ENCODE data around the gene DGKI.

The DGKI gene

DNA sequence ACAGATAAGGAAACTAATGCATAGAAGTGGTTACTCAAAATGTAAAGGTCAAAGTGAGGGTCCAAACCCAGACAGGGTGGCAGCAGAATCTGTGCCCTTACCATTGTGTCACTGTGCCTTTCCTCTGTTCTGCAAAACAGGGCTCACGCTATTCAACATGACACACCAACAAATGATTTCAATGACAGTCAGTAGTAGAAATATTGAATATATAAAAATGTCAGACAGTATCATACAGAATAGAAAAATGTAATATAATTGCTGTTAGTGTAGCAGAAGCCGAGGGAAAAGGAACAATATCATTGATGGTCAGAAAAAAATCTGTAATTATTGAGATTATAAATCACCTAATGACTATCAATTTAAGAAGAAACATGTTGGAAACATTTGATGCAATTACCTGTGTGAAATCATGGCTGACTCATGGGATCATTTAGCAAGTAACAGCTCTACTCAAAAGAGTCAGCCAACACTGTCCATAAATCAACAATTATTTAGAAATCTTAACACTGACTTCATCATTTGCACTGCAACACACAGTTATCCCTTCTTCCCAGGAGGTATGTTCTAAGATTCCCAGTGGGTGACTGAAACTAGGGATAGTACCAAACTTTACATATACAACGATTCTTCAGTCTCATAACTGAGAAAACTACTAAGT is 198.7 kb downstream of the DGKI start:
- FAIRE-seq, result no peak

DNA sequence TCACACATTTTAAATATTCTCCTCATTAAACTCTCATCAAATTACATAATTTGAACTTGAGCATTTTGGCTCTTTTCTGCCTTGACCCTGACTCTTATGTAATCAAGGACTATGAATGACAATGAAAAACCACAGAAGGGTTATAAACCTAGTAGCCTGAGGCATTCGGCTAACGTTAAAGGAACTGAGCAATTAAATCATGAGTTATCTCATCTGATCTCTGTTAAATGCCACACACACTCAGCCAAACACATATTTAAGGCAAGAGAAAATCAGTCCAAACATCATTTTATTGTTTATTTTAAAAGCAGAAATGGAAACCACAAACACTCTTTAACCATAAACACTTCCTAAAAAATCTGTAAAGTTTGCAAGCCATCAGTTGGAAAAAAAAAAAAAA is 204.3 kb downstream of the DGKI start:
- FAIRE-seq, result peak; percentile 97

- FAIRE-seq, result no peak
Observed at GRCh38 chr7:137642031-137642430, 204.7 kb downstream of the DGKI start.

DNA sequence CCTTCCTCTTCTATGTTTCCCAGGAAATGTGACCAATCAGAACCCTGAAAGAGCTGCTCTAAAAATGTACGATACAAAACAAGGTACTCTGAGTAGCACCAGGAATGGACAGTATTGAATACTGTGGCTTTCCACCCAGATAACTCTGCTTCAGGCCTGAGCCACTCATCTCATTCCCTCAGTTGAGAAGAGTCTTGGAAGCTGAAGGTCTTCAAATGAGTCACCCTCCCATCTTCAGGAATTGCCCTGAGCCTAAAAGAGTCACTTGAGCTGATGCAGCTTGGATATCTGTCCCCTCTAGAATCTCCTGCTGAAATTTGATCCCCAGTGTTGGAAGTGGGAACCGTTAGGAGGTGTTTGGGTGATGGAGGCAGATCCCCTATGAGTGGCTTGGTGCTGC is 210.4 kb downstream of the DGKI start:
- no peak for FAIRE-seq

- no peak for FAIRE-seq
Observed at GRCh38 chr7:137635874-137636273, 210.9 kb downstream of the DGKI start.

GRCh38 chr7:137635132-137635531 is 211.6 kb downstream of the DGKI start:
- FAIRE-seq, result no peak

- no peak for FAIRE-seq
Observed at GRCh38 chr7:137634356-137634755, 212.4 kb downstream of the DGKI start.

DNA sequence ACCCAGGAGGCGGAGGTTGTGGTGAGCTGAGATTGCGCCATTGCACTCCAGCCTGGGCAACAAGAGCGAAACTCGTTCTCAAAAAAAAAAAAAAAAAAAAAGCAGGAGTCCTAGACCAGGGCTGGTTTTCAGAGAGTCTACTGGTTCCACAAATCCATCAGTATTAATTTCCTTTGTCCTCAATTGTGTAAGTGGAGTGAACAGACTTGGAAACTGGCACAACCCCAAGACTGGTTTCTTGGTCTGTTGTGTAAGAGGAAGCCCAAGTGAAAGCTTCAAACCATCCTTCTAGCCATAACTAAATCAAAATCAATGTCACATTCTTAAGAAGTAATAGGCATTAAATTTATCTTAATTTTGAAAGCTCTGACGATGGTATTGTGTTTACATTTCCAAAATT is 213.6 kb downstream of the DGKI start:
- no peak for FAIRE-seq

- no peak for FAIRE-seq
Observed at GRCh38 chr7:137628216-137628615, 218.6 kb downstream of the DGKI start.

DNA sequence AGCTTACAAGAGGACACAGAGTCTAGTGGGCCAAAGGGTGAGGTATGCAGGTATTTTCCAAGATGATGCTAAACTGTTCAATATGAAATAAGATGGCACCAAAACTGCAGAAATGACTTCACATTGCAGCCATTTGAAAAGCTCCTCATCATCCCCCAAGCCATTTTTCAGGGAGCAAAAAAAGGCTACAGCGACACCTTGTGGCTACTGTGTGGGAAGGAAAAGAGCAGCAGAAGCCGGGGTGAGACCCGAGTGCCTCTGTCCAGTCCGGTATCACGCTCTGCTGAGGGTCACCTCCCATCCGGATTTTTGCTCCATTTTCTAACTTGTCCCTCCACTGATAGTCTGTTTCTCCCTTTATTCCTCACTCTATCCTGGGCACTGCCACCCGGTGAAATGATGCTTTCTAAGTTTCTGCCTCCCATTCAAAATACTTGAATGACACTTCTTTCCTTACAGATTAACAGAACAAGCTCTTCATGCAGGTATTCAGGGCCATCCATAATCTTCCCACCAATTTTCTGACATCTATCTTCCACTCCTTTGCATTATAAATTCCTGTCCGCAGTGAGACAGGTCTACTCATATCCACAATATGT is 220.2 kb downstream of the DGKI start:
- no peak for FAIRE-seq

GRCh38 chr7:137625197-137625596 is 221.6 kb downstream of the DGKI start:
- no peak for FAIRE-seq

DNA sequence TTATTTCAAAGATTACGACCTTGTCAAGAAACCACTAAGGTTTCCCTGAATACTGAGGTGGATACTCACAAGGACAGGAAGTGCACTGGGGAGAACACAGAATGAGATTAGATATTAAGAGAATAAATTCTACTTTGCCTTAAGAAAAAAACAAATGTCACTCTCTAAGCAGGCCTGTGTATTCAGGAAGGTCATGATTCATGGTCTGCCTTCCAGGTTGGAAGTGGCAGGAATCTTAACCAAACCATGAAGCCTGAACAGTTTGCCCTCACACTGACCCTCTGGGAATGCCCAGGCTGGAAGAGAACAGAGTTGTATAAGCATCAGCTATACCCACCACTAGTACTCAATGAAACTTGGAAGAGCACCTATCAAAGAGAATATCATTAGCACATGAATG is 227.6 kb downstream of the DGKI start:
- no peak for FAIRE-seq

DNA sequence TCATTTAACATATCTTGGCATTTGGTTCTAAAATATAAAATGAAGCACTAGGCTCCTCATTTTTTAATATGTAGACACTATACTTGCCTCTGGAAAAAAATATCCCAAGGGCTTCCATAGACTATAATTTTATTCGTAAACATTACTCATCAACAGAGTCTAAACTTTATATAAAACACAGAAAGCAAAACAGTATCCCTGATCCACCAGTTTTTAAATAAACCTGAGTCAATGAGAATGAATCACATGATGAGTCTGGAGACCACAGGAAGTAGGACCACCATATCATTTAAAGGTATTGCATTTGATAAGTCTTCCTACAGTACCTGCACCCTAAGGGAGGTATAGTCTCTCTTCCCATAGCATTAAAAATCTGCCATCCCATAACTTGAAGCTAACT is 228.0 kb downstream of the DGKI start:
- FAIRE-seq, result no peak

DNA sequence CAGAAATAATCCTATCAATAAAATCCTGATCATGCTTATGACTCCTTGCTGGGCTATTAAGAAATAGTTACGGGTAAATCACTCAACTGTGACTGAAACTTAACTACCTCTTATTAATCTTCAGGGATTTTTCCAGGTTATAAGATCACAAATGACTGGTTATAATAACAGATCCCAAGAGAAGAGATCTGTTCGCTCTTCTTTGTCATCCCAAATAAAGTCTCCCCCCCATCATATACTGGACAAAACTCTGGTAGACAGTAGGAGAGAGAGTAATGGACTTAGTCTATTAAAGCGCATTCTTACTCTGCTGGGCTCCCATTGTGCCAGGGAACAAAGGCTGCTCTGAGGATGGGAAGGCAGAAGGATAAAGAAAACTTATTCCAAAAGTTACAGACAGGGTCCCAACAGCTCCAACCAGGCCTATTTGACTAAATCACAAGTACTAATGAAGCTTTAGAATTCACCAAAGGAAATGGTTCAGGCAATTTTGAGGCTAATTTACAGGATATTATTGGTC is 233.7 kb downstream of the DGKI start:
- no peak for FAIRE-seq

DNA sequence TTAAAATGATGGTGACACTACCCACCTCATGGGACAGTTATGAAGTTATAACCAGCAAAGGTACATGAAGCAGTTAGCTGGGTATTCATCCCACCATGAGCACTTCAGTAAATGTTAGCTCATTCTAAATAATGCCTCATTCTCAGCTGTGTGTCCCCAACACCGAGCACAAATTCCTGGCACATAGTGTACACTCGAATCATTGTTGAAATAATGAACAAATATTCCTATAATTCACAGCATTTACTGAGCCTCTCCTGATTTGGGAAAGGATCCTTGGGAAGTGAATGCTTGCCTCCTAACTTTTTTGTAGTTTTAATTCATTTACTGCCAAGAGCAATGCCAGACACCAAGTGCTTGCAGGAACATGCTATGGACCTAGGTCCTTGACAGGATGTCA is 235.2 kb downstream of the DGKI start:
- FAIRE-seq, result no peak

DNA sequence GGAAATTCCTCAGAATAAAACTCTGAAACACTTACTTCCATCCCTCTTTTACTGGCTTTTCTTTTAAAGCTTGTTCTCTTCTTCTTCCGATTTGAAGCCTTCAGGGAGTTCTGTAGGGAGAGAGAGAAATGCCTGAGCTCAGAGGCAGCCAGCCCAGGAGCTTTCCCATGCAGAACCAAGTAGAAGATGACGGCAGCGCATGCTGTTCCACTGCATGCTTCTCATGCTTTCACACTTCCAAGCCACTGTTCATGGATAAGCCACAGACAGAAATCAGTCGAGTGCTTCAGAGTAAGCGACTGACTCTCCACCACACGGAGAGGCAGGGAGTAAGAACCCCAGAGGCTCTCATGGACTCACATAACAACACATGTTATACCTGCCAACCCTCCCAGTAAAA is 237.3 kb downstream of the DGKI start:
- FAIRE-seq, result no peak

- peak; percentile 96 for FAIRE-seq
Observed at GRCh38 chr7:137606061-137606674, 240.6 kb downstream of the DGKI start.

- no peak for FAIRE-seq
Observed at GRCh38 chr7:137603043-137603442, 243.7 kb downstream of the DGKI start.

- FAIRE-seq, result no peak
Observed at GRCh38 chr7:137601642-137602041, 245.1 kb downstream of the DGKI start.

GRCh38 chr7:137597856-137598255 is 248.9 kb downstream of the DGKI start:
- FAIRE-seq, result no peak

- FAIRE-seq, result no peak
Observed at GRCh38 chr7:137593115-137593711, 253.6 kb downstream of the DGKI start.

DNA sequence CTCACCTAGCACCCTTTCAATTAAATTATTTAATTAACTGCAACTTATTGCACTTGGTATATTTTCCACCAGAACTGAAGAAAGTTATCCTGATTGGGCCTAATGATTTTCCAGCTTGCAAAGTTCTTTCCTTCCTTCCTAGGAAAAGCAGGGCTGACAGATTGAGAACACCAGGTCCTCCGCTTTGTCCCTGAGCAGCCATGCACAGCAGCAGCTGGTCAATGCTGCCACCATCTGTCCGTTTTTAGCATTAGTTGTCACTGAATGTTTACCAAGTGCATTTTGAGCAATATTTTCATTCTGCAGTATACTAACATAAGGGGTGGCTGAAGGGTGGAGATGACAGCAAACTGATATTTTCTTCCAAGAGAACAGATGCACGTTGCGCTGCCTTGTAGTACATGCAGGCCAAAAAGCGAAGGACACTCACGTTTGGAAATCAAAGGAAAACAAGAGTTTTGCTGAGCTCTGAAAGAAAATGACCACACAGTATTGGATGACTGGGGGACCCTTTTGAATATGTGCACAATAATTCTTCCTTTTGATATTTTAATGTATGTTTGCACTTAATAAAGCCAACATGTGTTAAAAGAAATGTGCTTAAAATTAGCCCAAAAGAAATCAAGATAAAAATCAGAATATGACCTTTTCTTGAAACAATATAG is 254.4 kb downstream of the DGKI start:
- peak; percentile 77 for FAIRE-seq

DNA sequence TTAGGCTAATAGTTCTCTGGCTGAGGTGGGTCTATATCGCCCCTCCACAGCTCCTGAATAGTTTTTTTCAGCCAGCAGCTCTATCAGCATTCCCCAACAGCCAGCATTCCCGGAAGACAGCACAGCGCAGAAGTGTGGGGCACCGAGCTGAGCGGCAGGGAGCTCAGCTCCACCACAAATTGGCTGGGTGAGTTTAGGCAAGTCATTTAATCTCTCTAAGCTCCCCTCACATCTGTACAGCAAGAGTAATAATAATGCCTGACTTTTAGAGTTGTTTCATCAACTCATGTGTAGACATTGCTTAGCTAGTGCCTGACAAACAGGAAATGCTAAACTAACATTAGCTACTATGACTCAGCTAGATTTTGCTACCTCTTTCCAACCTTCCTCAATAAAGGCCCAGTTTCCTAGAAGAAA is 255.3 kb downstream of the DGKI start:
- no peak for FAIRE-seq

All from endometrium (tissue), 2 donors.